NCI-H1436 (cell line): Measurements from ENCODE around the gene DNAJC5.
"Not testable (repeated sequence)": the region's sequence is repeated elsewhere in the genome, so short reads cannot be mapped to it uniquely, and the experiment has no call there.

Experiments
- DNase-seq: peaks from one replicate; lab custom pipeline; 2025; lab: John Stamatoyannopoulos, UW

Gene DNAJC5

DNA sequence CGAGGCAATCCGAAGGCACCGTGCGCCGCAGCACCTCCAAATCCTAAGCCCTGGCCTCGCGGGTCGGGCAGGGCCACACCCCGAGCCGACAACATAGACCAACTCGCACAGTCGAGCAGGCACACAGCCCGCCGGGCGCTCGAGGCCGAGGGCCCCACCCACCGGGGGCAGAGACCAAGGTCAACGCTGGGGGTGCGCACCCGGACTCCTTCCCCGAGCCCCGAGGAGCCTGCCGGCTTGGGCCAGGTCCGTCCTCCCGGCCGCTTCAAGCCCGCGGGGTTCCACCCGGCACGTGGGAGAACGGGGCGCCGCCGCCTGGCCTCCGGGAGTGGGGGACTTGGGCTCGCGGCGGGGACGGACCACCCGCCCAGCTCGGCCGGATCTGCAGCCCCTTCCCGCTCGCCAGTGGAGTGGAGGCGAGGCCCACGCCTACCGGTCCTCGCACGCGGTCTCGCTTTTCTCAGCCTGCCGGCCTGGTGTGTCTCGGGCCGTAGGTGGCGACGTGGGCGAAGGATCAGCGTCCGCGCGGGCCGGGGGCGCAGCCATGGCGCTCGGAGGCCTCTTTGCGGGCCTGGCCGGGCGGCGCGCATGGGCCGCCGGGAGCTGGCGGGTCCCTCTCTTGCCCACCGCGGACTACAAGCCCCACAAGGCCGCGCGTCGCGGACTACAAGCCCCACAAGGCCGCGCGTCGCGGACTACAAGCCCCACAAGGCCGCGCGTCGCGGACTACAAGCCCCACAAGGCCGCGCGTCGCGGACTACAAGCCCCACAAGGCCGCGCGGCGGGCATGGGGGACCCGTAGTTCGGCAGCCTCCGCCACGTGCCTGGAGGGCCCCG is 61.1 kb downstream of the DNAJC5 start, which contains the start of gene UCKL1:
TSS of gene UCKL1 (minus strand) at position 590 of the 837 bp plus-strand sequence. CDS start at position 546, 44 bp downstream.
- peak; percentile 87 for DNase-seq

DNA sequence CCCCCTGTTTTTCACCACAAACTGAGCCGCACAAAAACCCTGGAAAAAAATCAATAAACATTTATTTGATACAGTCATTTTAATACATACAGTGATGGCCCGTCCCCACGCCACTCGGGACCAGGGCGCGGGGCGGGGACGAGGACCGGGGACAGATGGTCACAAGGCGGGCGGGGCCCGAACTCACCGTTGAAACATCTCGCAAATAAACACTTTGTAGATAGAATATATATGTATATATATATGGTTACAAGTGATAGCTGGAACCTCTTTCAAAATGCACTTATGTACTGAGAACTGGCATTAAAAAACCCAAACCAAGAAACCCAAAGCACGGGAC is 61.7 kb downstream of the DNAJC5 start:
- no peak for DNase-seq

DNA sequence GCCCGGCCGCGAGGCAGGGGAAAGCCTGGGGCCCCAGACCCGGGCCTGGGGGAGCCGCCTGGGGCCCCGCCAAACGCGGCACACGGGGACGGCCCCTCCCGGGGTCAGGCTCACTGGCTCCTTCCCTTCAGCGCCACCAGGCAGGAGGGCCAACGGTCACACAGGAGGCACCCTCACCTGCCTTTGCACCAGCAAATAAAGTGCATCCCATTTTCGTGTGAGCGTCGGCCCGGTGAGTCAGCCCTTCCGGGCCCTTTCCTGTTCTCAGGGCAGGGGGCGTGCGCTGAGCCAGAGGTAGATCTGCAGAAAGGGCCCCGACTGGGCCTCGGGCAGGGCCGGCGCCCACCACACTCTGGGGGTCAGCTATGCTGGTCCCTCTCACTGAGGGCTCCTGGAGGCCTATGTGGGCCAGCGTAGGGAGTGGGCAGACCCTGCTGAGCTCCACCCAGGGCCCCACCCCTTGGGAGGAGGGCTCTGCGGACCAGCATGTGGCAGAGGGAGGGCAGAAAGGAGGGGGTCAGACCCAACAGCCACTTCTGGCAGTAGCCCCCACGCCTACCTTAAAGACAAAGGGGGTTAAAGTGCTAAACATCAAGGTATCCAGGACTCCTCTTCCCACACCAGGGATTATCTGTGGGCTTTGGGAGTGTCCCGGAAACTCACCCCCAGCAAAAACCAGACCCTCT is 62.2 kb downstream of the DNAJC5 start:
- peak; percentile 72 for DNase-seq

DNA sequence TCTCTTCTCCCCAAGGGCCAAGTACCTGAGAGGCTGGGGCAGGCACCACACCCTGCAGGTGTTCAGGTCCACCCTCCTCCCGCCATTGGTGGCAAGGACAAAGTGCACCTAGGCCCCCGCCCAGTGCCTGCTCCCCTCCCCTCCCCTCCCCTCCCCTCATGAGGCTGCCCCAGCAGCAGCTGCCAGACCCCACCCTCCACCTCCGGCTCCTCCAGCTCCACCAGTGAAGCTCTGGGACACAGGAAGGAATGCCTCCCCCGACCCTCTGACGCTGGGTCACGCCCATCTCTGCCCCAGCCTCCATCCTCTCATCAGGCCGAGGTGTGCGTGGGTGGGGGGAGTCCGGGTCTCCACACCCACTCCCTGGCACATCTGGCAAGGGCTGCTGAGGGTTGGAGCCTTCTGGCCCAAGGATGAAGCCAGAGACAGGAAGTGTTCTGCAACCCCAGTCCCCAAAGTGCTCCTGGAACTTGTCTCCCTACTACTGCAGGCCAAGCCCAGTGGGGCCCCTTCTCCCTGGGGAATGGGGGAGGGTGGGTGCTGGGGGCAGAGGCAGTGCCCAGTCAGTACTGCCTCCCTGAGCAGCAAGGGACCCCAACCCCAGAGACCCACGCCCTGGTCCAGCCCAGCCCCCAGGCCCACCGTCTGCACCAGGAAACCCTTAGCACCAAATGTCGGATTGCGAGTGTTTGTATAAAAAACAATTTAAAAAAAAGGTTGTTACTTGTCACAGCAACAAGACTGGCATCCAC is 62.9 kb downstream of the DNAJC5 start:
- peak; percentile 72 for DNase-seq

DNA sequence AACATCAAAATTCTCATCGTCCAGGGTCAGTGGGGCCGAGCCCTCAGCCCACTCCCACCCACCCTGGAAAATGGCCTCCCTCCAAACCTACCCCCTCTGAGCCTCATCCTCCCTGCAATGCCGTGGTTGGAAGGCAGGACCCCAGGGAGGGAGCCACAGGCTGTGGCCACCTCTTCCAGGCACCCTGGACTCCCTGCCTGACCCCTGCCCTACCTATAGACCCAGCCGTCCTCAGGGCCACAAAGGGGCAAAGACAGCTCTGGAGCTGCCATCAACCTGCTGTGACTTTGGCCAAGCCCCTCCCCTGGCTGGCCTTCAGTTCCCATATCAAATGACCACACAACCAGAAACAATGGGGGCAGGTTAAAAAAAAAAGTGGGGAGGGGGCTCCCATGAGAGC is 63.5 kb downstream of the DNAJC5 start:
- DNase-seq, result no peak

DNA sequence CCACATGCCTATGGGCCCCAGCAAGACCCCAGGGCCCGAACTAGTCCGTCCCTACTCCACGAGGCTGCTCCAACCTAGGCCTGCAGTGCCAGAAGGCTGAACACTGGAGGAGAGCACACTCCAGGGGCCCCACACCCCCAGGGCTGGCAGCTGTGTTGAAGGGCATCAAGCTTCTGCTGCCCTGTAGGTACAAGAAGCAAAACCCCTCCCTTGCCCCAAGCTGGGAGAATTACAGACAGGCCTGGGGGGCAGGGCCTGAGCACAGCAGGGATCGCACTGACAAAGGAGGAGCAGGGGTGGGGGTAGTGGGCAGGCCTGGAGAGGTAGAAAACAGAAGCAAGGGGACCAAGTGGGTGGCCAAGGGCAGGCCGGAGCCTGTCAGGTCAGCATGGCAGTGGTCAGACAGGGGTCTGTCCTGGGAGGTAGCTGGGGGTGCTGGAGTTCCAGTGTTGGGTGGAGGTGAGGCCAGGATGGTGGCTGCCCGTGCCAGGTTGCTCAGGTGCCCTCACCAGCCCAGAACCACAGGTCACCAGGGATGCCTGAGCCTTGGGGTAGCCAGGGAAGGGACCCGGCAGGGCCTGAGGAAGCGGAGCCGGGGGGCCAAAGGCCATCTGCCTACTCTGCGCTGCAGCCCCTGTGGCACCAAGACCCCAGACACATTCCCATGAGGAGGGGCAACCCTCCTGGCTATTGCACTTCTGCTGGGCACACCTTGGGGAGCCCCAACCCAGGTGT is 64.2 kb downstream of the DNAJC5 start:
- no peak for DNase-seq

DNA sequence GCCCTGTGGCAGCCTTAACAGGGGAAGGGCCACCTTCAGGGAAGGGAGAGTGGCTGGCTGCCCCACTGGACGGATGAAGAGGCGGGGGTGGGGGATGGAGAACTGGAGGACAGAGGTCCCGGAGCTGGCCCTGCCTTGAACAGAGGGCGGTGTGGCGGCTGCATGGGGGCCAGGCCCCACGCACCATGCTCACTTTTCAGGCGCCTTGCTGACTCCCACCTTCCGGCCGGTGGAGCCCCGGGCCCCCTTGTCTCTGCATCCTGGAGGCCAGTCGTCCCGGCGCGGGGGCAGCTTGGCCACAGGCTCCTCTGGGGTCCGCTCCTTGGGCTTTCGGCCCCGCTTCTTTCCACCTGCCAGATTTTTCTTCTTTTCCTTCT is 64.8 kb downstream of the DNAJC5 start:
- no peak for DNase-seq

DNA sequence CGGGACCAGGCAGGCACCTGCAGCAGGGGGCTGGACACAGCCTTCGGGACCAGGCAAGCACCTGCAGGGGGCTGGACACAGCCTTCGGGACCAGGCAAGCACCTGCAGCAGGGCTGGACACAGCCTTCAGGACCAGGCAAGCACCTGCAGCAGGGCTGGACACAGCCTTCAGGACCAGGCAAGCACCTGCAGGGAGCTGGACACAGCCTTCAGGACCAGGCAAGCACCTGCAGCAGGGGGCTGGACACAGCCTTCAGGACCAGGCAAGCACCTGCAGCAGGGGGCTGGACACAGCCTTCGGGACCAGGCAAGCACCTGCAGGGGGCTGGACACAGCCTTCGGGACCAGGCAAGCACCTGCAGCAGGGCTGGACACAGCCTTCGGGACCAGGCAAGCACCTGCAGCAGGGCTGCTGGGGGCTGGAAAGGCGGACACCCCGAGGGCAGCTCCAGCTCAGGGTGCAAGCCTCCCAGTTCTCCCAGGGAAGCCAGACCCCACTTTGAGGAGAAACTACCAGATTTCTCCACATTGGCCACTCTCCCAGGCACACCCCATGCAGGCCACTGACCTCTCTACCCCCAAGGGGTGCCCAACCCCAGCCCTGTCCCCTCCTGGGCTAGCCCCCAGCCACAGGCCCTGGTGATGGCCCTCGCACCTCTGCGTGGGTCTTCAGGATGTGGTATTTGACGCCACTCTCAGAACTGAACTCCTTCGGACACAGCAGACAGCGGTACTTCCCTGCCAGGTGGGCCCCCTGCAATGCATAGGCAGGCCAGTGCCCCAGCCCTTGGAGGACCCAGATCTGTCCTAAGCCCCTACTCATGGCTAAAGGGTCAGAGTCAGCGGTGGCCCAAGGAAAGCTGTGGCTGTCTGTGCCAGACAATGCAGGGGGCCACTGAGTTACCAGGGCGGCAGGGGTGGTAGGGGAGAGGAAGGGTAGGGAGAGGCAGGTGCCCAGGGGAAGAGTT is 66.0 kb downstream of the DNAJC5 start:
- not testable (repeated sequence) for DNase-seq

DNA sequence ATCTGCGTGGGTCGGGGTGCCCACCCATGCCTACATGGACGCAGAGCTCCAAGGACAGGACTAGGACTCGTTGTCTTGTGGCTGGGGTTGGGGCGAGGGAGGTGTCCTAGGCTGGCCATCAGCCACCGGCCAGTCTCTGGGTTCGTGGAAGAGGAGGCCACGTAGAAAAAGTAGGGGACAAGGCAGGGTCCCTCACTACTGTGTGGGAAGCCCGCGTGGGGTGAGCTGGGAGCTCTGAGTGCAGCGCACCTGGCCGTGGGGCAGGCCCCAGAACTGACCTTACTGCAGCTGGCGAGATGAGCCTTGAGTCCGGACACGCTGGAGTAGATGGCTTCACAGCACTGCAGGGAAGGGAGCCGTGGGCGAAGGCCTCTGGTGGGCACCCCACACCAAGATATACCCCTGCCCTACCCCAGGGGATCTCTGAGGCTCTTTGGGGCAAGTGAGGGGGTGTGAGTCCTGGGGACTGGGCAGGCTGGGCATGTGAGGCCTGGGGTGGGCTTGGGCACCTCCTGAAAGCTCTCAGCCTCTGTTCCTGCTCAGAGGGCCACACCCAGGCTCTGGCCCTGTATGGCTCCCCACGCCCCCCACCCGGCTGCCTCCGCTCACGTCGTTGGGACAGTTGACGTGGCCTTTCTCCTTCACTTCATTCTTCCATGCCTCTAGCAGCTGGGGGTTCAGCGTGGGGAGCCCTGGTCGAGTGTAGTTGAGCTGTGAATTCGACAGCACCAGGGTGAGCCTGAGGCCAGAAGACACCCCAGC is 66.9 kb downstream of the DNAJC5 start:
- no peak for DNase-seq

DNA sequence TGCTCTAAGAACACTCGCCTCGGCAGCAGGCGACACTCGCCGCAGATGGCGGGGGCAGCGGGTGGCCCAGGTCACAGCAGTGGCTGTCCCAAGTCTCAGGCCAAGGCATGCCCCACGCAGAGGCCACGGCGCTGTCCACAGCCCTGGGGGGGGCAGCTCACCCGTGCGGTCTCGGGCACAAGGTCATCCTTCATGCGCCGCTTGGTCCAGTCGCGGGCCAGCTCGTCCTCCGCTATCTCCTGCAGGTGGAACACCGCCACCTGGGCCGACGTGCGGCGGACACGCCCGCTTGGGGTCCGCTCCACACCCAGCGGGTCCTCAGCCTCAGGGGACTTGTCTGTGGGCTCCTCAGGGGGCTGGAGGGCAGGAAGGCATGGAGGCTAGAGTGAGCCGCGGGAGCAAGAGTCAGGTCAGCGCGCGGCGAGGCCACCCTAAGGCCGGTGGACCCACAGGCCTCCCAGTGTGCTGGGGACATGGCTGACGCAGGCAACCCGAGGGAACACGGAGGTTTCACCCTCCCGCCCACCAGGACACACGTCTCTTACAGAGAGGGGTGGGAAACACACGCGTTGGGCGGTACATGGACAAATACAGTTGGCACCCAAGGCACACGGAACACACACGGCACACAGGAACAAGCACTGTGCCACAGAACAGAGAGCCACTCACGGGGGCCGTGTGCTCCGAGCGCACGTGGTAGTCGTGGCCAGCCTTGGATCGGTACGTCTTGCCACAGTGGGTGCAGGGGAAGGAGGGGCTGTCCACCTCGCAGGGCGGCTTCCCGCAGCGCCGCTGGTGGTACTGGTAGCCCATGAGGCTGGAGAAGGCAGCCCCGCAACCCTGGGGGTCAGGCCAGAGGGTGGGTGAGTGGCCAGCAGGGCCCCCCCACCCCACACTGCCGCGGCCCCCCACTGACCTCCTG is 67.8 kb downstream of the DNAJC5 start:
- DNase-seq, result no peak

DNA sequence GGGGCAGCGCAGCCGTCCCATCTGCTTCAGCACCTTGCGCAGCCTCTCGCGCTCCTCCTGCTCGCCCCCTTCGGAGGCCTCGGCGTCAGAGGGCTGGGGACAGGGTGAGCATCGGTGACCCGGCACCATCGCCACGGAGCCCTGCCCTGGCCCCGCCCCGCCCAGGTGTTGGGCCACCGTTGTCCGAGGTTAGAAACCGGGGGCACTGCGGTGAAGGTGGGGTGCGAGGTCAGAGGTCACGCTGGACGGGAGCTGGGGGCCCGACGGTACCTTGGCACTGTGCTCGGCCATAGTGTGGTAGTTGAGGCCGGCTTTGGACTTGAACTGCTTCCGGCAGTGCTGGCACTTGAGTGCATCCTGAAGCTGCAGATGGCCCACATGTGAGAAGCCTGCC is 68.4 kb downstream of the DNAJC5 start:
- no peak for DNase-seq

DNA sequence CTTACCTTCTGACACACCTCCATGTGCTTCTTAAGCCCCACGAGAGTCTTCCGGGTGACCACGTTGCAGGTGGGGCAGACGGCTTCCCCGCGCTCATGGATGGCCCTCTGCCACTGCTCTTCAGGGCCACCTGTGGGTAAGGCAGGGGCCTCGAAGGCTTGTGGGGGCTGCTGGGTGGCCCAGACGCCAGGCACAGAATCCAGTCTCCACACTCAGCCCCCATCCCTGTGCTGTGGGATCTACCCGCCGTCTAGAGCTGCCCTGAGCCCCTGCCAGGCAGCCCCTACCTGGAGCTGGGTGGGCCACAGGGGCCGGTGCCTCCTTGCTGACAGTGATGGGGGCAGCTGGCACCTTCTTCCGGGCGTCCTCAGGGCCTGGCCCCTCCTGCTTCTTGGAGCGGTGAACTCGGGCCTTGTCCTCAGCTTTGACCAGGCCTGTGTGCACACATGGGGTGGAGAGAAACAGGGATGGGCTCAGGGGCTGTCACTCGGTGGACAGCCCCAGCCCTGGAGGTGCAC is 68.9 kb downstream of the DNAJC5 start:
- DNase-seq, result no peak

DNA sequence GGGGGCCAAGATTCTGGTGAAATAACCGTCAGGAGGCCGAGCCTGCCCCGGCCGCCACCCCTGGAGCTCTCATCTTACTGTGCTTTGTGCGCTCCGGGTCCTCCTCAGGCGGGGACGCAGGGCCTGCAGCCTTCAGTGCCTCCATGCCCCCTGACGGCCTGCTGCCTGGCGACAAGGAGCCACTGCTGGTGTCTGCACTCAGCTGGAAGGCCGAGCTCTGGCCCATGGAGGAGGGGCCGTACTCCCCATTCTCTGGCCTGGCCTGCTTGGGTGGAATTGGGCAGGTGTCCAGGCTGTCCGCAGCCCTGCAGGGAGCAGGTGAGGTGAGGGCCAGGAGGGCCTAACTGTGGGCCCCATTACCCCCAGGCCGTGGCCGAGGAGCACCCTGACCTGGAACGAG is 69.5 kb downstream of the DNAJC5 start:
- no peak for DNase-seq

DNA sequence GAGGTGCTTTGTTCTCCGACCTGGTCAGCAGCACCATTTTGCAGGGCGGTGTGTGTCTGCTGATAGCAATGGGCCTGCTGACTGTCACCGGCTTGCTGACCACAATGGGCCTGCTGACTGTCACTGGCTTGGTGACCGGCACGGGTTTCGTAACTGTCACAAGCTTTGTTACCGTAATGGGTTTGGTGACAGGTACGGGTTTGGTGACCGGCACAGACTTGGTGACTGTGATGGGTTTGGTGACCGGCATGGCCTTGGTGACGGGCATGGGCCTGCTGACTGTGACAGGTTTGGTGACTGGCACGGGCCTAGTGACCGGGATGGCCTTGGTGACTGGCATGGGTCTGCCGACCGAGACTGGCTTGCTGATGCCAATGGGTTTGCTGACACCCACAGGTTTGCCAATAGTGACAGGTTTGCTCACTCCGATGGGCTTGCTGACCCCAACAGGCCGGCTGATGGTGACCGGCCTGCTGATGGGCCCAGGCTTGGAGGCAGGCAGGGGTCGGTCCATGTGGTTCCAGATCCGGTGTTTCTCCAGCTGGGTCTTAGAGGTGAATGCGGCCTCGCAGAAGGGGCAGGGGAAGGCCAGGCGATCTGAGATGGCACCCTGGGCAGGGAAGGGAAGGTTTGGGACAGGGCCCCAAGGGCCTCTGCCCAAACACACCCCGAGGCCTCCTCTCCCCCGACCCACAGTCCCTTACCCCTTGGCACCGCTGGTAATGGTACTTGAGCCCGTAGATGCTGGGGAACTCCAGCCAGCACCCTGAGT is 71.4 kb downstream of the DNAJC5 start:
- DNase-seq, result no peak

DNA sequence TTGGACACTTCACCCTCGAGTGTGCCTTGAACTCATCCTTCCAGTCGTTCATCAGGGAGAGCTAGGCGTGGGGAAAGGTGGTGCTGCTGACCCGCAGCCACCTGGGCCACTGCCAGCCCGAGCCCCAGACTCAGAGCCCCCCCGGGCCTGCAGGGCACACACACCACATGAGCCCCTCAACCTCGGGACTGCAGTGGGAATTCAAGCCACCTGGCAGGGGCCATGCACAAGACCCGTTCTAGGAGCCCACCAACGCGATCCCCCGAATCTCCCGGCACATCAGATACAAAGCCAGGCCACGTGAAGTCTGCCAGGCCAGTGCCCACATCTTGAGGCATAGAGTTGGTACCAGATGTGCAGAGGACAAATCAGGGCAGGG is 72.0 kb downstream of the DNAJC5 start:
- no peak for DNase-seq

DNA sequence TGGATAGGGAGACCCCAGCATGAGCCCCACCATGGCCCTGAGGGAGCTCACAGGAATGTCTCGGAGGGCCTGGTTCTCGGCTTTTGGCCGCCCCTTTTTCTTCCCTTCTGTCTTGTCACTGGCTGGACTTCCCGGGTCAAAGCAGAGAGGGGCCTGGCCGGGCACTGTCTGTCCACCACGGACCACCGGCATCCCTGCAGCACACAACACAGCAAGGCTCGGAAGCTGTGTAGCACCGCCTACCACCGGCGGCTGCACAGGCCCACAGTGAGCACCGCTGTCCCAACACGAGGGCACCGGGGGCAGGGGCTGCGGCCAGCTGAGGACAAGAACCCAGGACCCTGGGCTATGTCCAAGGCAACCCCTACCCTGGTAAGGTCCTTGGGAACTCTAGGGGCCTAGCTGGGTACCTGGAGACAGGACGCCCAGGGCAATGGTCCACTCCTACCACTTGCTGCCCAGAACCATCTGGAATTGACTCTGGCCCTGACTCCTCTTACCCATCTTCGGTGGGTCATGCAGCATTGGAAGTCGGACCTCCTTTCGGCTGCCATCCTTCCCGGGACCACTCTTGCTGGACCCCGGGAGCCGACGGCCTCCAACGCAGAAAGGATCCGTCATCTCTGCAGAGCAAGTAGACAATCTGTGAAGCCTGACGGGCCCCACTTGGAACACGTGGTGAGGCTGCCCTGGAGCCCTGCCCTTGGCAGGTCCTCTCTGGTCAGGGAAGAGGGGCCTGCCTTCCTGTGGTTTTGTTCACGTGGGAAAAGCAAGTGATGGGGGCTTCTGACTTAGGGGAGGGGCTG is 72.6 kb downstream of the DNAJC5 start:
- no peak for DNase-seq
